Stimulated activated CD4-positive, alpha-beta T cell treated with anti-CD3 and anti-CD28 coated beads, Interleukin-12 subunit alpha, Interleukin-12 subunit beta, amount 100 ng/mL, for 48 hours (primary cell): ENCODE data around the gene TALDO1.
A peak's percentile ranks its signal among the peaks of the same experiment; 100 is the strongest.

Experiments used
- DNase-seq, 3 donors: peaks; one replicate each; pipeline ENCODE4 v3.0.0-alpha.2; 2020; ENCODE audit warnings: low read depth in 2 of 3, low spot score in 1 of 3

TALDO1 gene

DNA sequence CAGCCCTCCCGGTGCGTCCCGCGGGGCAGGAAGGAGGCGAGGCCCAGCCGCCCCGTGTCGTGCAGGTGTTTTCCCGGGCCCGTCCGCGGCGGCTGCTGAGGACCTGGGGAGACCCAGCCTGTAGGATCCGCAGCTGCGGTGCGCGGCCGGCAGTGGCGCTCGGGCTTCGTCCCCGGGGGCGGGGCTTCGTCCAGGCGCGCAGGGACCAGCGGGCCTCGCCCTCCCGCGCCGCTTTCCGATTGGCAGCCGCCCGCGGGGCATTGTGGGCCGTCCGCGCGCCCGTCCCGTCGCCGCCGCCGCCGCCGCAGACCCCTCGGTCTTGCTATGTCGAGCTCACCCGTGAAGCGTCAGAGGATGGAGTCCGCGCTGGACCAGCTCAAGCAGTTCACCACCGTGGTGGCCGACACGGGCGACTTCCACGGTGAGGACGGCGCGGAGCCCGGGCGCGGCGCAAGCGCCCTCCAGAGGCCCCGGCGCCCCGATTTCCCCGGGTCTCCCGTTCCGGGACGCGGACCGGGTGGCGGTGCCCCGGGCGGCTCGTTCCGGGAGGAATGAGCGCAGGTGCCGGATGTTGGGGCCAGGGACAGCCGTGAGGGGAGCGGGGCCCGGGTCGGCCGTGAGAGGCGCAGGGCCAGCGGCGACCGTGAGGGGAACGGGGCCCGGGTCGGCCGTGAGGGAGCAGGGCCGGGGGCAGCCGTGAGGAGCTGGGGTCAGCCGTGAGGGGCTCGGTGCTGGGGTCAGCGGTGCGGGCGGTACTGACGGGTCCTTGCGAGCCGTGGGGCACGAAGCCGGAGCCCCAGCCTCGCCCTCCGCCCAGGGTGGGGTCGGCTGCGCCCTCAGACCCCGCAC lies at the start of gene TALDO1:
Gene TALDO1, plus strand, starts transcription at position 307 of the 849 bp plus-strand sequence. Its CDS starts 18 bp downstream, at position 325.
- peak; percentile 78 to 91 (median 79) for DNase-seq

DNA sequence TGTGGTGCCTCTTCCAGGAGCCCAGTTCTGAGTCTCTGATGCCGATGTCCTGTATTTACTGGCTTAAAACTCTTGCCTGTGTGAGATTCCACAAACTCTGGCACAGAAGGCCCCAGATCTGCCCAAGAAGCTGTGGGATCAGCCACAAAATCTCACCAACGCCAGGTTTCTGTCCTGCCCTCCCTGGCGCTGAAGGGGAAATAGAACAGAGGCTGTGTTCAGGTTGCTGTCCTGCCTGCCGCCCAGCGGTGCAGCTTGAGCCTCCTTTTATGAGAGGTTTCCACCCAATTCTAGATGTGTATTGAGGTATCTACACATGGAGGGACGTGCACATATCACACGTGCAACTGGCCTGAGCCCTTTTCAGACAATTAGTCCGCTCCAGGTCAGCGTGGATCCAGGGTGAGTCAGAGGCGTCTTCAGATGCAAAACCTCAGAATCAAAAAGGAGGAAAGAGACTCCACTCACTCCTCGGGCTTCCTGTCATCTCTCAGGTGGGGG lies 49.4 kb upstream of the TALDO1 start:
- DNase-seq, result no peak

DNA sequence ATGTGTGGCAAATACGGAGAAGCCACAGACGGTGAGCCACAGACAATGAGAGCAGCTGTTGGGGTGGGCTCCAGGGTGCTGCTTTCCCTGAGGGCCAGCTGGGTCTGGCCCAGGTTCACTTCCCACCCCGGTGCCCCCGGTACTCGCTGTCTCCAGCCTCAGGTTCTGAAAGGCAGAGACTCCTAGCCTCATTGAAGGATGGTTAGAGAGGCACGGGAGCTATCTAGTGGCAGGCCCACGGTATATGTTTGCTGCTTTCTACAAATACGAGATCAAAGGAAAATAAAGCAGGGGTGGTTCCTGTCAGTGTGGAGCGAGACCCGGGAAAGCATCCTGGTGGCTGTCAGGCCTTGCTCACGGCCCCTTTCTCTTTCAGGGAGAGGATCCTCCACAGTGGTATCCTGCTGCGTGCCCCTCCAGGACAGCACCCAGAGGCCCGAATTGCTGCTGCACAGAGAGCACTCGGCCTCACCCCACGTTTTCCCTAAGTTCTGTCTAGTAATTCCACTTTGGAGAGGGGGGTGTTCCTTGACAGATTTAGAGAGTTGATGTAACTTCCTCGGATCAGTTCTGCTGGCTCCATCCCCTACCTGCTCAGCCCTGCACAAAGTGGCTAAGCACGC lies 48.7 kb upstream of the TALDO1 start:
- no peak for DNase-seq

DNA sequence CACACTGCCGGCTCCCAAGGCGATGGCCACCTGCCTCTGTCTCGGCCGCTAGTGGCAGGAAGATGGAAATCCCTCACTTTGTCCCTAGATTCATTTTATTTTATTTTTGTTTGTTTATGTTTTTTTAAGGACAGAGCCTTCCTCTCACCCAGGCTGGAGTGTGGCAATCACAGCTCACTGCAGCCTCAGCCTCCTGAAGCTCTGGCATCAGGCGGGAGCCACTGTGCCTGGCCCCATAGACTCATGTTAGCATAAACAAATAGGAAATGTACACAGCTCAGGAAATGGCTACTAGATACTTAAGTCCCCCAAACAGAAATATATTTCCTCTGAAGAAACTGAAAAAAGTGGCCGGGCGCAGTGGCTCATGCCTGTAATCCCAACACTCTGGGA lies 48.2 kb upstream of the TALDO1 start:
- no peak for DNase-seq

DNA sequence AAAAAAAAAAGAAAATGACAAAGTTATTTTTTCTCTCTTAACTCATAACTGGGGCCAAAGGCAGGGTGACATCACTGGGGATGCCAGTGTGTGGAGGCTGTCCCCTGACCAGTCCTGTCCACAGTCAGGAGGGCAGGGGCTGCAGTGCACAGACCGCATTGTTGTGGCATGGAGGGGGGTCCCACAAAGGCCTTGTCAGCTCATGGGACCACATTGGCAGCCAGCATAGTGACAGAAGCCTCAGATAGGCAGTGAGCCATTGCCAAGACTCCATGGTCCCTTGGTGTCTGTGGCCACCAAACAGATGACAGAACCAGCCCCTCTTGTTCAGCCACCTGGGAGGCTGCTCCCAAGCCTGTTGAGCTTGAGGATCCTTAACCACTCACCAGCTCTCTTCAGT lies 47.5 kb upstream of the TALDO1 start:
- no peak for DNase-seq

DNA sequence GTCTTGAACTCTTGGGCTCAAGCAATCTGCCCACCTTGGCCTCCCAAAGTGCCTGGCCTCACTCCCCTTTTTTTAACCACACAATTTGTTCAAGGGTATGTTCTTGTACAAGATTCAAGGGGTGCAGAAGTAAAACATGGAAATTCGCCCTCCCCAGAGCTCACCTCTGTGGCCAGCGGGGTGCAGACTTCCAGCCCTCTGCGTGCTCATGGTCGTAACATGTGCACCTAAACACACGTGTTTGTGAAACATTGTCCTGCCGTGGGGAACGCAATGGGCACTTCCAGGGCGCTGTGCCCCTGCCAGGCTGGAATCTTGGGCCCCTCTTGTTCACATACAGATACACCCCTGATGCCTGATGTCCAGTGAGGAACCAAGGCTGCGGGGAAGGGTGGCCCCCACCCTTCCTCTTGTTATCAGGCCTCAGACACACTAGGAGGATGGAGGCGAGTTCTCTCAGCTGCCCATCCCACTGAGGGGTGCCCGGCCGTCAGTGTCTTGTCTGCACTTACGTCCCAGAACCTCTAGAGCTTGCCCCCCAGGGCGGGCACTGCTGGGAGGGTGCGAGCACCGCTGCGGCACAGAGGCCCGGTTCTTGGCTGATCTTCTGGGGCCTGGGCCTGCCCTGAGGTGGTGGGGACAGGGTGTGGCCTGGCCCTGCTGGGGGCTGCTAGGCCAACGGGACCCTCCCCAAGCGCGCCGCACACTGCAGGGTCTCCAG lies 45.4 kb upstream of the TALDO1 start:
- no peak for DNase-seq

DNA sequence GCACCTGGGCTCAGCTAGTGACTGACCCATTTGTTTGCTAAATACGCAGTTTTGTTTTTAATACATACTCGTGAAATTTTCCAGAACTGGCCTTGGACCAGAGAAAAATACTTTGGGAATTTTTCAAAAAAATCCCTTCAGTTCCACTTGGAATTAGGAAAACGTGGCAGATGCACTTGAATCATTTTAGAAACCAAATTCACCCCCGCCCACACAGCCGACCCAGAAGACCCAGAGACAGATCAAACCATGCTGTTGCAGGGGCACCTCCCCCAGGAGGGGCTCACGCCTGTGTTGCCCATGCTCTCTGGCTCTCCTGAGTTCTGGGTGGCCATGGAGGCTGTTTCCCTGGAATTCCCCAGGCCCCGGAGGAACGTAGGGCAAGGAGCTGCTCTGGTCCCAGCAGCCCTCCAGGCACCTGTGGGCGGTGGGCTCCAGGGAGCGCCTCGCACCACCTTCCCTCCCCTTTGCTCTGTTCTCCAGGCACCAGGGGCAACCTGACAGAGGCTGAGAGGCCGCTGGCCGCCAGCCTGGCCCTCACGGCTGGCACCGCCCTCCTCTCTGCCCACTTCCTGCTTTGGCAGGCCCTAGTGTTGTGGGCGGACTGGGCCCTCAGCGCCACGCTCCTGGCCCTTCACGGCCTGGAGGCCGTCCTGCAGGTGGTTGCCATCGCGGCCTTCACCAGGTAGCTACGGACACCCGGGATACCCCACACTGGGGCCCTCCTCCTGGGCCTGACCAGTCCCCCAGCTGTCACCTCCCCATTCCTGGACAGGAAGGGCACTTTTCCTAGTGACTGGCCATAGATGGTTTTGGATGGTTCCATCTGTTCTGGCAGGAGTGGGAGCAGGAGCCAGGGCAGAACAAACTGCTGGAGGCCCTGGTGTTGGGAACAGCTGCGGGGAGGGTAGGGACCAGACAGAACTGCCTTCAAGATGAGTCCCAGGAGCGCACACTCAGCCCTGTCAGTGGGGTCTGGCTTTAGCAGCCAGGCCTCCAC lies 44.5 kb upstream of the TALDO1 start:
- no peak for DNase-seq

DNA sequence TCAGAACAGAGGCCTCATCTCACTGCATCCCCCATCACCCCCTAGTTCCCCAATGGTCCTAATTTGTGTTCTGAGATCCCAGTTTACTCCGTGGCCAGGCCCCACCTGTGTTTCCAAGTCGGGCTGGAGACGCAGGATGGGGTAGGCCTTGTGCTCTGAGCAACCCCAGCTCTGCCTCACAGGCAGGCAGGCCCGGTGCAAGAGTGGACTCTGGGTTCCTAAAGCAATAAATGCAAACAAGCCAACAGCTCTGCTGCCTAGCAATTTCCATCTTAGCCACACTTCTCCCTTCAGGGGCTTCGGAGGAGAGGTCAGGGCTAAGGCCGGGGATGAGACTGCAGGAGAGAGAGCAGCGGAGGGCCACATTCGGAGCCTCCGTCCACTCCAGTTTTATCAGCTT lies 43.8 kb upstream of the TALDO1 start:
- DNase-seq, result no peak

DNA sequence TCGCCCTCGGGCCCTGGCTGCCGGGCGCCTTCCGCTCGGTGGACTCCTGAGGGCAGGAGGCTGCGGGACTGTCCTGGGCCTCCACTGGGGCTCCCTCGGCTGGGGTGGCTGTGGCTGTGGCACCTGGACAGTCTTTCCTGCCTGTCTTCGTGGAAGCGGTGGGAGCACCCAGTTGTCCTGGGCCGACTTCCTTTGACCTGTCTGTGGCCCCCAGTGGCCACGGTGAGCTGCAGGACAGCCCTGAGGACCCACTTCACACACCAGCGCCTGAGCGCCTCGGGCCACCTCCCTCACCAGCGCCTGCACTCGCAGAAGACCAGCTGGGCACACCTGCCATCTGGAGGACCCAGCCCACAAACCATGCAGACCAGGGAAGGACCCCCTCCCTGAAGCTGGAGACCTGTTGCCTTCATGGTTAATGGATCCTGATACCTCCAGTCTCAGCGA lies 43.0 kb upstream of the TALDO1 start:
- no peak for DNase-seq

DNA sequence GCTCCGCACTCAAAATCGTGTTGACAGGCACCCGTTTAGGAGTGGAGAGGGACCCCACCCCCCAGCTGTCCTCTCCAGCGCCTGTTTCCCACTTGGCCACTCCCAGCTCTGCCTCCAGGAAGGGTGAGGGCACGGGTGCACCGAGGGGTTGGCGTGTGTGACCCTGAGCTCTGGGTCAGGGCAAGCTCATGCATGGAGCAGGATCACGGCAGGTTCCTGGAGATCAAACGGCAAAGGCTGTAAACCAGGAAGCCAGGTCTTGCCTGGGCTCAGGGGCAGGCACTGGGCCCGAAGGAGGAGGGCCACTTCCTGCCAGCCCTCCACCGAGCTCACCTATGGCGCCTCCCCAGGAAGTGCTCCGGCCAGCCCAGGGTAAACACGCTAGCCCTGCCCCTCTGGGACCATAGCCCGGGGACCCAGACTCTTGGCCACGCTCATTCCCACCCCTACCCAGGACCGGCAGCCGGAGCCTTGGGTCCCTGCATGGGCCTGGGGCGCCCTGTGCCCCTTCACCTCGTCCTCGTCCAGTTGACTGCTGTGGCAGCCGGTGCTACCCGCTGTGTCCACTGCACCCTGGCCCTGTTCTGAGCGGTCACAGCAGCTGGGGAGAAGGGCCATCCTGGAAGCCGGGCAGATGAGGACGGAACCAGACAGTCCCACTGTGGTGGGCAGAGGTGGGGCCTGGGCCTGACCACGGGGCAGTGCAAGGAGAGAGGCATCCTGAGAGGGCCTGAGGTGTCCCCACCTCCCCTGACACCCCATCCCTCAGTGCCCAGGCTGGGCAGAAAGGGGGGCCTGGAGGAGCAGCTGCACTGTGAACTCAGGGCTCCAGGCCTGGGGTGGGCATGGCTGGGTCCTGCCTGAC lies 42.3 kb upstream of the TALDO1 start:
- DNase-seq, result no peak

DNA sequence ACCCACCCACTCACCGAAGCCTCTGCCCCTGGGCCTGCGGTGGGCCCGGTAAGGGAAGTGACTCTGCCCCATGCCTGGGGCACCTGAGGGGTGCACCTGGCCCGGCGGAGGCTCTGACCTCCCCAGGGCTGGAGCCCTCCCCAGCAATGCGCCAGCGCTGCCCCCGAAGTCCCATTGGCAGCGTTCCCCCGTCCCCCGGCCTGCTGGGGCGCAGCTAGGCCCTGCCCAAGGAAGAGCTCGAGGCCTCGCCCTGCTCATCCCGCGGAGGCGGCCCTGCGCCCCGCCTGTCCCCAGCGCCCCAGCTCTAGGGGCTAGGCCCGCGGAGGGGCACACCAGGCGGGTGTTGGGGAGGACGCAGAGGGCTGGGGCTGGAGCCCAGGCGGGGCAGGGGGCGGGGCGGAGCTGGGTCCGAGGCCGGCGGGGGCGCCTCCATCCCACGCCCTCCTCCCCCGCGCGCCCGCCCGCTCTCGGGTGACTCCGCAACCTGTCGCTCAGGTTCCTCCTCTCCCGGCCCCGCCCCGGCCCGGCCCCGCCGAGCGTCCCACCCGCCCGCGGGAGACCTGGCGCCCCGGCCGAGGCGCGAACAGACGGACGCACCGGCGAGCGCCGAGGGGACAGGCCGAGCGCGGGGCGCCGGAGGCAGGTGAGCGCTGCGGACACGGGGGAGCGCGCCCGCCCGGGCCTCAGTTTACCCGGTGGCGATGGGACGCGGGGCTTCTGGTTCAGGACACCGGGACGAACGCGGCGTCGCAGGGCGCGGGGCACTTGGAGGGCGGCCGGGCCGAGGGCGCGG lies 41.4 kb upstream of the TALDO1 start, which contains the start of gene EPS8L2:
Gene EPS8L2, plus strand, starts transcription at position 586 of the 793 bp plus-strand sequence. CDS start 3,177 bp downstream, outside the sequence.
- DNase-seq, result no peak

DNA sequence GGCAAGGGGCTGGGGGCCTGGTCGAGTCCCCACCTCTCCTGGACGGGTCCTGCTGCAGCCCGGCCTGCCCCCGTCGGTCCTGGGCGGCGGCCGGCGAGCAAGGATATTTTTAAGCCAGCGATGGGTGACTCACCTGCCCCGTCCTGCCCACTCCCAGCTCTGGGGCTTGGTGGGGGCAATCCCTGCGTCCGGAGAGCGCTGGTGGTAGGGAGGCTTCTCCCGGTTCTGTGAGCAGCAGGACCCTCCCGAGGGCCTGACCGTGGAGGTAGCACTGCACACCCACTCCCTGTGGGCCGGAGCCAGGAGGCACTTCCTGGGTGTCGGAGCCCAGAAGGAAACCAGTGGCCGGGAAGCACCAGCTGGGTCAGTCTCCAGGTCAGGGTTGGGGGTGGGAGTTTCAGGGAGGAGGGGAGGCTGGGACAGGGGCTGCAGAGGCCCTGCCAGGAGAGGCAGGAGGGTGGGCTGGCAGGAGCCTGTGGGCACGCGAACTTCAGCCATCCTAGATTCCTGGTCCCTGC lies 40.8 kb upstream of the TALDO1 start:
- DNase-seq, result no peak

DNA sequence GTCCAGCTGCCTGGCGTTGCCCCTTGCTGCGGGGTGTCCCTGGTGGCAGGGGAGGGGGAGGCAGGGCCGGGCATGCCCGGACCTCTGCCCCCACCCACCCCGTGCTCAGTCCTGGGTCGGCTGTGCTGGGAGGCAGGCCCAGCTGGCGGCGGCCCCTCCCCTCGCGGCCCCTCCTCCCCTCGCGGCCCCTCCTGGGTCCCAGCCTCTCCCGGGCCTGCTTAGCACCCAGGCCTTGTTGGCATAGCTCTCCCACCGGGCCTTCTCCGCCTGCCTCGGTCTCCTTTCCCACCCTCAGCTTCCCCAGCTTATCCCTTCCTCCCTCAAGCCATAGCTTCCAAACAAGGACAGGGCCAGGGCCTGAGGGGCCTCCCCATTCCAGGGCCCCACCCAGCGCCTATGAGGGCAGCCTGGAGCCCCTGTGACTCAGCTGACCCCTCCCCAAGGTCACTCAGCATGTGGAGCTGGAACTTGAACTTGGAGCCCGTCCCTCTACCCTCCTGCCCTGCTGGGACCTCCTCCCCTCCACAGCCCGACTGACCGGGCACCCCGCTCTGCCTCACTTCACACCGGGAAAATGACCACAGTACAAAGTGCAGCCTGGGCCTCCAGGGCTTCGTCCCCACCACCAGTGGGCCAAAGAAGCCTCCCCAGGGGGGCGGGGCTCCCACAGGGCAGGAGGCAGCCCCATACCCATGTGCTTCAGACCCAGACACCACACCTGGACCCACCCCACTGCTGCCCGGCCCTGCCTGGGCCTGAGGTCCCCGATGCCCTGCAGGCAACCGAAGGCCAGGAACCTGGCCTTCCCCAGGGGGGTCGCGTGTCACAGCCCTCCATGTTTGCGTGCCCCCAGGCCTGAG lies 40.1 kb upstream of the TALDO1 start:
- no peak for DNase-seq

DNA sequence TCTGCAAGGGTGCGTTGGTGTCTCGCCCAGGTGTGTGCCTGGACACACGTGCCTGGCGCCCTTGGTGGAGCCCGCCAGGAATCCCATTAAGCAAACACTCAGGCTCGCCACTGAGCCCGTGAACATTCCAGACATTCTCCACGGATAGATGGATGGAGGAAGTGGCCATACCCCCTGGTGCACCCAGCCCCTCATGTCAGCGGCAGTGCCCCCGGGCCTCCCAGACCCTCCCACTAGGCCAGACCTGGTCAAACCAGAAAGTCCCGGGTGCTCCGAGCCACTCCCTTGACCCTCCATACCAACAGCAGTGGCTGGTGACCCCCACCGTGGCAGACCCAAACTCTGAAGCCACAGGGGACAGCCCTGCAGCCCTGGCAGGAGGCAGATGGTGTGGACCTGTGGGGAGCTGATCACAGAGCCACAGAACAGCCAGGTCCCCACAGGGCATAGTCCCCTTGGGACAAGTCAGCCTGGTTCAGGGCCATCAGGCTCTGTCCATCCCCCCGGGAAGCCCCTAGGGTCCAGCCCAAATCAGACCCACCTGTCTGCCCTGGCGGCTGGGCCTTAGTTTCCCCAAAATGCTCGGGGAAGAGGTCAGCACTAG lies 39.3 kb upstream of the TALDO1 start:
- DNase-seq, result no peak

DNA sequence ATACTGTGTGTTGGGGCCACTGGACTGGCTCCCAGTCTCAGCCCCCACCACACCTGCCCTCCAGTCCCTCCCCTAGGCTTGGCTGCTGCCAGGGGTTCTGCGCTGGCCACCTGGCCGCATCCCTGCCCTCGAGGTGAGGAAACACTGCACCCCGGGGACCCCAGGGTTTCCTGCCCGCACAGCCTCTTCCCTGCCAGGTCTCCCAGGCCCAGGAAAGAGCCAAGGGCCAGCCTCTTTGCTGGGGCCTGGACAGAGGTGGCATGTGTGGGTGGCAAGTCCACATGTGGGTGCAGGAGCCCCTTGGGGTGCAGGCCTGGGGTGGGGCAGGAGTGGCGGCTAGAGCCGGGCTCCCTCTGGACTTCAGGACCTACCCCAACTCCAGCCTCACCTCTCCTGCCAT lies 38.8 kb upstream of the TALDO1 start:
- DNase-seq, result no peak

DNA sequence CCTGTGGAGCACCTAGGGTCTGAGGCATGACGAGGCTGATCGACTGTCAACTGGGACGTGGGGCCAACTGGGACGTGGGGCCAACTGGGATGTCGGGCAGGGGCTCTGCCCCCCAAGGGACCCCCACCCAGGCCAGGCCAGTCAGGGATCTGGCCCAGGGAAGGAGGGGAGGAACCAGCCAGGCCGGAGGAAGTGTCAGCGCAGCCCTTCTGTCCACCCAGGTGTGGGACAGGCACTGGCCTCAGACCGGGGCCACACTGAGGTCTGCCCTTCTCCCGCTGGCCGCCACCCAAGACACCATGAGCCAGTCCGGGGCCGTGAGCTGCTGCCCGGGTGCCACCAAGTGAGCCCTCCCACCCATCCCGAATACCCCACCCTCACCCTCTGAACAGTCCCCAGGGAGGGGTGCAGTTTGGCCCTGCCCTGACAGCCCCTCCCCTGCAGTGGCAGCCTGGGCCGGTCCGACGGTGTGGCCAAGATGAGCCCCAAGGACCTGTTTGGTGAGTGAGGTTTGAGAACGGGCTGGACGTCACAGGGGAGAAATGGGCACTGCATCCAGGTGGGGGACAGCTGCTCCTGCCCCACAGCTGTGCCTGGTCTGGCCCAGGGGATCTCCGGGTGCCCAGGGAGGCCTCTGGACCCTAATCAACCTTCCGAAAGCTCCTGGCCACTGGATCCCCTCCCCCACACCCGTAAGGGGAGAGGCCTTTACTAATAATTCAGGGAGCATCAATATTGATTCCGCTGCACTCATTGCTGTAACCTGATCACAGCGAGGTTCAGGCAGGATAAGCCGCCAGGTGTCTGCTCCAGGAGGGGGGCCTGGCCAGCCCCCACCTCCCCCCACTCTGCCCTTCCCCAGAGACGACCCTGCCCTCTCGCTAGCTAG lies 37.9 kb upstream of the TALDO1 start:
- DNase-seq, result no peak
